Body of pancreas (tissue), 4 donors: ENCODE results near the gene PLXNB1.

Source experiments
- POLR2A ChIP-seq, 3 donors: fragments of 450-650 bp; IDR thresholded peaks; one replicate each; pipeline ENCODE4 v1.6.1; 2016; ENCODE audit warnings: antibody characterized with exemption in 3 of 3, mild to moderate bottlenecking in 2 of 3
- TF ChIP-seq, protein P1 (sequence below), 7 experiments: fragments of 450-650 bp in 4 of 7; fragments of 200-600 bp in 3 of 7; sonication (generic) in 3 of 7; IDR thresholded peaks; one replicate each; pipeline ENCODE4 v1.5.1; 2016 to 2019; ENCODE audit warnings: antibody characterized with exemption in 7 of 7

DNA sequence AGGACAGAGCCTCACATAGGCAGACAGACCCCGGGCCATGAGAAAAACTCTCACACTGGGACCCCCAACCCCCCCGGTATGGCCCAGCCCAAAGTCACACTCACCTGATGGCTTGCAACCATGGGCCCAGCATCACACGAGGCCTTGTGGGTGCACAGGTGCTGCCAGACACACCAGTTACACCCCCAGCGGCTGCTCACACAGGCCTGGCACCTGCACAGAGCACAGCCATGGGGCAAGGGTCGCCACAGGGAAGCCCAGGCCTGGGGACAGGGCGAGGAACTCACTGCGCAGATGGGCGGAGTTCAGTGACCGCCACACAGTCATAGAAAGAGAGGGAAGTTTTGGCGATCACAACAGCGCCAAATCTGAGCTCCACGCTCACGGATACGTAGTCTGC, 9.3 kb downstream of the PLXNB1 start:
- TF ChIP-seq, protein P1, sequence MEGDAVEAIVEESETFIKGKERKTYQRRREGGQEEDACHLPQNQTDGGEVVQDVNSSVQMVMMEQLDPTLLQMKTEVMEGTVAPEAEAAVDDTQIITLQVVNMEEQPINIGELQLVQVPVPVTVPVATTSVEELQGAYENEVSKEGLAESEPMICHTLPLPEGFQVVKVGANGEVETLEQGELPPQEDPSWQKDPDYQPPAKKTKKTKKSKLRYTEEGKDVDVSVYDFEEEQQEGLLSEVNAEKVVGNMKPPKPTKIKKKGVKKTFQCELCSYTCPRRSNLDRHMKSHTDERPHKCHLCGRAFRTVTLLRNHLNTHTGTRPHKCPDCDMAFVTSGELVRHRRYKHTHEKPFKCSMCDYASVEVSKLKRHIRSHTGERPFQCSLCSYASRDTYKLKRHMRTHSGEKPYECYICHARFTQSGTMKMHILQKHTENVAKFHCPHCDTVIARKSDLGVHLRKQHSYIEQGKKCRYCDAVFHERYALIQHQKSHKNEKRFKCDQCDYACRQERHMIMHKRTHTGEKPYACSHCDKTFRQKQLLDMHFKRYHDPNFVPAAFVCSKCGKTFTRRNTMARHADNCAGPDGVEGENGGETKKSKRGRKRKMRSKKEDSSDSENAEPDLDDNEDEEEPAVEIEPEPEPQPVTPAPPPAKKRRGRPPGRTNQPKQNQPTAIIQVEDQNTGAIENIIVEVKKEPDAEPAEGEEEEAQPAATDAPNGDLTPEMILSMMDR (IDR thresholded peaks at IDR 0.05): no peak
- TF ChIP-seq POLR2A (IDR thresholded peaks at IDR 0.05): no peak
